Thoracic aorta (tissue), 2 donors: ENCODE data around the gene PTK7. TPM values are rescaled to one million over a fixed set of nuclear protein-coding genes. Genes with fewer than 3 reads are reported as not detected.

Source experiments
- total RNA-seq, 2 donors: library from RNA; depleted of rRNA; stranded (reverse); fragments of >200 nt; gene quantifications; one replicate each; pipeline versions ENCODE4 v1.1.0 to v1.2.3, GENCODE V29; 2016

PTK7 gene
- total RNA-seq, 2 donors from 2014 or later, result 4.5 to 6.8 TPM

Other genes starting within 250 kb of the PTK7 start
- 10 to 100 TPM; 55.5 to 75.8 TPM for gene RPL7L1, start 196.7 kb upstream of the PTK7 start, total RNA-seq
- gene PTCRA, start 160.3 kb upstream of the PTK7 start, total RNA-seq, result not detected
- gene CNPY3, start 146.8 kb upstream of the PTK7 start, total RNA-seq, result 10 to 100 TPM; 33.7 to 40.3 TPM
- 1 to 10 TPM in 1 of 2 donors, not detected in 1; 3.3 TPM for gene GNMT, start 115.6 kb upstream of the PTK7 start, total RNA-seq
- gene PEX6, start 97.1 kb upstream of the PTK7 start, total RNA-seq, result 10 to 100 TPM in 1 of 2 donors, 1 to 10 TPM in 1; 6.8 to 34.3 TPM
- 10 to 100 TPM; 20.1 to 37.1 TPM for gene PPP2R5D, start 91.7 kb upstream of the PTK7 start, total RNA-seq
- gene MEA1, start 62.4 kb upstream of the PTK7 start, total RNA-seq, result 10 to 100 TPM; 41.2 to 49.6 TPM
- 100 to 1,000 TPM in 1 of 2 donors, 10 to 100 TPM in 1; 87.3 to 105 TPM for gene KLHDC3, start 62.1 kb upstream of the PTK7 start, total RNA-seq
- gene RRP36, start 54.7 kb upstream of the PTK7 start, total RNA-seq, result 10 to 100 TPM; 61.6 to 76.2 TPM
- 10 to 100 TPM; 10.0 to 14.8 TPM for gene CUL7, start 22.5 kb upstream of the PTK7 start, total RNA-seq
- 10 to 100 TPM in 1 of 2 donors, 1 to 10 TPM in 1; 7.4 to 10.6 TPM for gene MRPL2, start 16.9 kb upstream of the PTK7 start, total RNA-seq
- 10 to 100 TPM; 22.9 to 33.5 TPM for gene KLC4, start 16.7 kb upstream of the PTK7 start, total RNA-seq
- 10 to 100 TPM; 79.5 to 99.0 TPM for gene SRF, start 95.0 kb downstream of the PTK7 start, total RNA-seq
- 10 to 100 TPM; 30.3 to 41.2 TPM for gene CUL9, start 105.9 kb downstream of the PTK7 start, total RNA-seq
- 10 to 100 TPM; 16.7 to 54.7 TPM for gene DNPH1, start 153.2 kb downstream of the PTK7 start, total RNA-seq
- not detected for gene TTBK1, start 167.2 kb downstream of the PTK7 start, total RNA-seq
- gene SLC22A7, start 221.9 kb downstream of the PTK7 start, total RNA-seq, result not detected
- not detected for gene CRIP3, start 232.5 kb downstream of the PTK7 start, total RNA-seq